GM12864 (cell line): ENCODE data around the gene HYAL1.
A peak's percentile ranks its signal among the peaks of the same experiment; 100 is the strongest.

ENCODE experiments used
- DNase-seq: peaks from one replicate; pipeline ENCODE4 v3.0.0-alpha.2; 2011; ENCODE audit warnings: low read depth
- H3K4me3 ChIP-seq: 2 replicates; pipeline ENCODE4 v1.5.1; 2011; ENCODE audit warnings: mild to moderate bottlenecking, low read depth, low read length, control low read depth
- CTCF ChIP-seq: IDR thresholded peaks from 2 replicates; pipeline ENCODE4 v1.5.1; 2011; ENCODE audit warnings: low read depth, mild to moderate bottlenecking, moderate library complexity, low read length, control low read depth, inconsistent platforms; ENCODE audit errors: missing control alignments

Gene HYAL1

GRCh38 chr3:50303013-50303815 is at the start of gene HYAL1:
Gene HYAL1, minus strand, starts transcription at chr3:50303574. Its CDS starts 618 bp downstream, at chr3:50302956.
- TF ChIP-seq CTCF: no peak
- H3K4me3 ChIP-seq: no peak within 1 kb of the TSS
- no peak for DNase-seq

- no peak for DNase-seq
- no peak overlapping the region for H3K4me3 ChIP-seq
- TF ChIP-seq CTCF: peak; percentile 11
These were observed 49.4 kb upstream of the HYAL1 start for GRCh38 chr3:50352781-50353180.

- DNase-seq: no peak
- no peak for TF ChIP-seq CTCF
- H3K4me3 ChIP-seq: peak overlapping the region; percentile 67
These were observed 47.9 kb upstream of the HYAL1 start for GRCh38 chr3:50351323-50351697.

GRCh38 chr3:50350527-50351322 is 47.4 kb upstream of the HYAL1 start, which contains the start of the genes CYB561D2 and NPRL2:
Gene CYB561D2, plus strand, starts transcription at chr3:50350862. Its CDS starts 572 bp downstream, at chr3:50351434.
Gene NPRL2, minus strand, starts transcription at chr3:50350775. Its CDS starts 123 bp downstream, at chr3:50350652.
- peak within 1 kb of the TSS; percentile 67 for H3K4me3 ChIP-seq
- no peak for TF ChIP-seq CTCF
- DNase-seq: peak; percentile 86

GRCh38 chr3:50350213-50350526 is 46.8 kb upstream of the HYAL1 start:
- H3K4me3 ChIP-seq: peak overlapping the region; percentile 67
- TF ChIP-seq CTCF: no peak
- no peak for DNase-seq

GRCh38 chr3:50347187-50347813 is 43.9 kb upstream of the HYAL1 start:
- DNase-seq: no peak
- TF ChIP-seq CTCF: peak; percentile 62
- H3K4me3 ChIP-seq: no peak overlapping the region
